Fibroblast of the aortic adventitia (primary cell): ENCODE results near the gene ARHGAP21. TPM values are rescaled to one million over a fixed set of nuclear protein-coding genes. Genes with fewer than 3 reads are reported as not detected.
A peak's percentile ranks its signal among the peaks of the same experiment; 100 is the strongest.
"Not testable (repeated sequence)": the region's sequence is repeated elsewhere in the genome, so short reads cannot be mapped to it uniquely, and the experiment has no call there.

Experiments
- DNase-seq: peaks from one replicate; pipeline ENCODE4 v3.0.0-alpha.2; 2010; ENCODE audit warnings: low read depth
- H3K4me3 ChIP-seq: 2 replicates; pipeline ENCODE4 v1.5.1; 2011; ENCODE audit warnings: low read depth, mild to moderate bottlenecking, control low read depth, low read length, moderate library complexity
- total RNA-seq: library from RNA; depleted of rRNA; stranded (reverse); fragments of >200 nt; gene quantifications from 2 replicates; pipeline ENCODE4 v1.2.3, GENCODE V29; 2012; ENCODE audit warnings: low replicate concordance
- TF ChIP-seq, protein P1 (sequence below): IDR thresholded peaks from 2 replicates; pipeline ENCODE4 v1.5.1; 2011; ENCODE audit warnings: mild to moderate bottlenecking, low read length, control low read depth, inconsistent platforms; ENCODE audit not compliant: insufficient read depth

ARHGAP21 gene
- total RNA-seq, 1 donor: 252 TPM

DNA sequence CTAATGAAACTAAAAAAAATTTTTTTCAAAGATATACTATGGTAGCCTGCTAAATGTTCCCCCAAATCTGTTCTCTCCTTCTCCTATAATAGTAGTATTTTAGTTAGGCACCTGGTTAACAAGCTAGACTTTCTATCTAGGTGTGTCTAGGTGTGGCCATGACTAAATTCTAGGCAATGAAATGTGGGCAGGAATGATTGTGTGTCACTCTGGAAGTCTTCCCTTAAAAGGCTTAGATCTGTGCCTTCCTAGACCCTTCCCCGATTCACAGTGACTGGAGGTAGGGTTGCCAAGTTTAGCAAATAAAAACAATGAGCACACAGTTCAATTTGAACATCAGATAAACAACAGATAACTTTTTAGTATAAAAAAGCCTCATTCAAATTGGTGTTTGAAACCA, 8.3 kb upstream of the ARHGAP21 start:
- no peak overlapping the region for H3K4me3 ChIP-seq
- DNase-seq: no peak
- TF ChIP-seq, protein P1, sequence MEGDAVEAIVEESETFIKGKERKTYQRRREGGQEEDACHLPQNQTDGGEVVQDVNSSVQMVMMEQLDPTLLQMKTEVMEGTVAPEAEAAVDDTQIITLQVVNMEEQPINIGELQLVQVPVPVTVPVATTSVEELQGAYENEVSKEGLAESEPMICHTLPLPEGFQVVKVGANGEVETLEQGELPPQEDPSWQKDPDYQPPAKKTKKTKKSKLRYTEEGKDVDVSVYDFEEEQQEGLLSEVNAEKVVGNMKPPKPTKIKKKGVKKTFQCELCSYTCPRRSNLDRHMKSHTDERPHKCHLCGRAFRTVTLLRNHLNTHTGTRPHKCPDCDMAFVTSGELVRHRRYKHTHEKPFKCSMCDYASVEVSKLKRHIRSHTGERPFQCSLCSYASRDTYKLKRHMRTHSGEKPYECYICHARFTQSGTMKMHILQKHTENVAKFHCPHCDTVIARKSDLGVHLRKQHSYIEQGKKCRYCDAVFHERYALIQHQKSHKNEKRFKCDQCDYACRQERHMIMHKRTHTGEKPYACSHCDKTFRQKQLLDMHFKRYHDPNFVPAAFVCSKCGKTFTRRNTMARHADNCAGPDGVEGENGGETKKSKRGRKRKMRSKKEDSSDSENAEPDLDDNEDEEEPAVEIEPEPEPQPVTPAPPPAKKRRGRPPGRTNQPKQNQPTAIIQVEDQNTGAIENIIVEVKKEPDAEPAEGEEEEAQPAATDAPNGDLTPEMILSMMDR: no peak

DNA sequence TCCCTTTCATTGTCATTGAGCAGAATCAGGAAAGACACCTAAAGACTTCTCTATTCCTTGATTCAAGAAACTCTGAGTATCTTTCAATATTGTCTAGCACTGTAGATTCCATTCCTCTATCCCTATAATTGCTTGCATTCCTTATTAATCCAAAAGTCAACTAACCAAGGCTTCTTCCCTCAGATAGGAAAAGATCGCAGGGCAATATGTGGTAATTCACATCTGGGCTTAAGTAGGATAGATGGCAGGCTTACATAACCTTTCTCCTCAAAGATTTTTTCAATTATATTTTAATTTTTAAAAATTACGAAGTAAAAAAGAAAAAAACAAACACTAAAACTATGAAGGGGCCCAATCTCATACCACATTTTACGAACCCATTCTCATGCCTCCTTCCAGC, 7.1 kb upstream of the ARHGAP21 start:
- no peak overlapping the region for H3K4me3 ChIP-seq
- TF ChIP-seq, protein P1: no peak
- DNase-seq: no peak

DNA sequence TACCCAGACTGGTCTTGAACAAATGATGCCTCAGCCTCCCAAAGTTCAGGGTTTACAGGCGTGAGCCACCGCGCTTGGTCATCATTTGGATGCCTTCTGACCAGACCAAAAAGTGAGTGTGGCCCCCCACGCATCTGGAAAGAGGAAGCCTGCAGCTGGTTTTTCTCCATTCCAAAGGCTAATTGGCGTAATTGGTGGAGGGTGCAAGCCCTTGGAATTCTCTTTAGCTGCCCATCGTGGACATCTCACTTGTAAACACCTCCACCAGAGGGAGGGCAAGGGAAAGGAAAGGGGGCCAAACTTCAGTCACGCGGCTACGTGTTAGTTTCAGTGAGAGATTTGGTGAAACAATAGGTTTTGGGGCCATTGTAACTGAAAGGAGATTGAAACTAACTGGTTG, 4.1 kb upstream of the ARHGAP21 start:
- DNase-seq: no peak
- TF ChIP-seq, protein P1: no peak
- no peak overlapping the region for H3K4me3 ChIP-seq

DNA sequence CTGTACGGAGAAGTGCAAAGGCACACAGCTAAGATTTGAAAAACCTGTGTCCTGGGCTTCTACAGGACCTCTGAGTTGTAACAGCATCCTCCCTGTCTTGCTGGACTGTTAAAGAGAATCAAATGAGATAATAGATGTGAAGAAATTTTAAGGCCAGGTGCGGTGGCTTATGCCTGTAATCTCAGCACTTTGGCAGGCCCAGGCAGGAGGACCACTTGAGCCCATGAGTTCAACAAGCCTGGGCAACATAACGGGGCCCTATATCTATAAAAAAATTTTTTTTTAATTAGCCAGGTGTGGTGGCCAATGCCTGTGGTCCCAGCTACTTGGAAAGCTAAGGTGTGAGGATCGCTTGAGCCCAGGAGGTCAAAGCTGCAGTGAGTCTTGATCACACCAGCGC, 2.9 kb upstream of the ARHGAP21 start:
- no peak for DNase-seq
- TF ChIP-seq, protein P1: no peak
- H3K4me3 ChIP-seq: no peak overlapping the region

DNA sequence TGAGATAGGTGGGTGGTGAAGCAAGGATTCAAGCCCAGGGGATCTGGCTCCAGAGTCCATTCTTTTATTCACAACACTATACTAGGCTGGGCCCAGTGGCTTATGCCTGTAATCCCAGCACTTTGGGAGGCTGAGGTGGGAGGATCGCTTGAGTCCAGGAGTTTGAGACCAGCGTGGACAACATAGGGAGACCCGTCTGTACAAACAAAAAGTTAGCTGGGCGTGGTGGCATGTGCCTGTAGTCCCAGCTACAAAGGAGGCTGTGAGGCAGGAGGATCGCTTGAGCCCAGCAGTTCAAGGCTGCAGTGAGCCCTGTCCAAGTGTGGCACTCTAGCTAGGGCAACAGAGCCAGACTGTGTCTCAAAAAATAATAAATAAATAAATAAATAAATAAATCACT, 2.3 kb upstream of the ARHGAP21 start:
- H3K4me3 ChIP-seq, DNase-seq: not testable (repeated sequence)

DNA sequence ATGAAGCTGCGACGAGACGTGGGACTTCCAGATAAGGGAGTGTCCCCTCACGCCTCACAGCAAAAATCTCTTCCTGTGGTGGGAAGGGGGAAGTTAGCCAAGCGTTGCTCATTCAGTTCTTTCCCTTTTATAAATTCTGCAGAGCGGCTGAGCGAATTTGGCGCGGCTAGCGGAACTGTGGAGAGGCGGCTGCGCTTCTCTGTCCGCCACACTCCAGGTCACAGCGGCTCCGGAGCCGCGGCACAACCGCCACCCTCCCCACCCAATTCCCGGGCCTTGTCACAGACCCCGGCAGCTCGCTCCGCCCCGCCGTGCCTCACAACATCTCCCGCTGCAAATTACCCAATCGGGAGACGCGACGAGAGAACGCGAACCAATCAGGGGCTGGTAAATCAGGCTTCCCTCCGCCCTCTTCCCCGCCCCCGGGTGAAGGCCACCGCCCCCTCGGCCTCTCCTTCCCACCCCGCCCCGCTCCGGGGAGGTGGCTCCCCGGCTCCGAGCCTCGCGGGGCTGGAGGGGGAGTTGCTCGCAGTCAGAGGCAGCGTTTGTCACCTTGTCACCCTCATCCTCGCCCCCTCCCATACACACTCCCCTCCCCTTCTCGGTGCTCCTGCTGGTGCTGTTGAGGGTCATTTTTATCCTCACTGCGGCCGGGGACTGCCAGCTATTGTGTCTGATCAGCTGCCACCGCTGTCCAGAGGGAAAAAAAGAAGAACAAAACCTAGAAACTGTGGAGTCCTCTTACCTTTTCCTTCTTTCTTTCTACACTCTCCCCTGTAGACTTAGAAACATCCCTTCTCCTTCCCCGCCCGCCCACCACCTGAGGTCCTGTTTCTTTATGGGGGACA, 918 bp upstream of the ARHGAP21 start:
- H3K4me3 ChIP-seq: peak overlapping the region; percentile 91
- TF ChIP-seq, protein P1: no peak
- DNase-seq: peak; percentile 96

DNA sequence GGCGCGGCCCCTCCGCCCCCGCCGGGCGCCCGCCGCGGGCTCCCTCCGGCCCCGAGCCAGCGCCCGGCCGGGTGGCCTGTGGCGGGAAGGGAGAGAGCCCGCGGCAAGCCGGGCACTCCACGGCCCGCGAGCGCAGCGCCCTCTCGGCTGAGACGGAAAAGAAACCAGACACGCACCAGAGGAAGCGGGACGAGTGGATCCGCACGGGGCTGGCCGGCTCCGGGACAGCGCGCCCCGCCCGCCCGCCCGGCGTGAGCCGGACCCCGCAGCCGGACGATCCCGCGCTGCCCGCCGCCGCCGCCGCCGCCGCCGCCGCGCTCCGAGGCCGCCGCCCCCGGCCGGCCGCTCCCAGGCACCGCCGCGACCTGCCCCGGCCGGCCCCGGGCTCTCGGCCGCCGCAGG, 300 bp downstream of the ARHGAP21 start:
- DNase-seq: no peak
- peak overlapping the region; percentile 91 for H3K4me3 ChIP-seq
- TF ChIP-seq, protein P1: no peak
